Left hindlimb (tissue), 1 donor: ENCODE data around the gene APLP2.
"Not testable (repeated sequence)": the region's sequence is repeated elsewhere in the genome, so short reads cannot be mapped to it uniquely, and the experiment has no call there.

ENCODE experiments used
- DNase-seq: peaks from one replicate; pipeline ENCODE4 v3.0.0-alpha.2; 2018

APLP2 gene

DNA sequence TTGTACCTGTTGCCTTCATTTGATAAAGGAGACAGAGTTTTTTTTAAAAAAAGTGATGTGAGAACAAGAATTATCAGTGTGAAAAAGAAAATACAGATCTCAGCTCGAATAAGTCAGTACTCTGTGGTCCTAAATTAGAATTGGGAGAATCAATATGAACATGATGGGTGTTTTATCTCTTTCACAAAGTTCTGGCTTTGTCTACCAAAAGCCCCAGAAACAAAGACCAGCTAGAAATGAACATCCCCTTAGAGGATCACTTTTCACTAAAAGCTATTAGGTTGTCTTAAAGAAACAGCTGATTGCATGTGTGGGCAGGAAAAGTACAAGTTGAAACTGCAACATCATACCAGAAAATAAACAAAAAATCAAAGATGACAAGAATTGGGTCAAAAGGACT lies 81.5 kb downstream of the APLP2 start:
- no peak for DNase-seq

DNA sequence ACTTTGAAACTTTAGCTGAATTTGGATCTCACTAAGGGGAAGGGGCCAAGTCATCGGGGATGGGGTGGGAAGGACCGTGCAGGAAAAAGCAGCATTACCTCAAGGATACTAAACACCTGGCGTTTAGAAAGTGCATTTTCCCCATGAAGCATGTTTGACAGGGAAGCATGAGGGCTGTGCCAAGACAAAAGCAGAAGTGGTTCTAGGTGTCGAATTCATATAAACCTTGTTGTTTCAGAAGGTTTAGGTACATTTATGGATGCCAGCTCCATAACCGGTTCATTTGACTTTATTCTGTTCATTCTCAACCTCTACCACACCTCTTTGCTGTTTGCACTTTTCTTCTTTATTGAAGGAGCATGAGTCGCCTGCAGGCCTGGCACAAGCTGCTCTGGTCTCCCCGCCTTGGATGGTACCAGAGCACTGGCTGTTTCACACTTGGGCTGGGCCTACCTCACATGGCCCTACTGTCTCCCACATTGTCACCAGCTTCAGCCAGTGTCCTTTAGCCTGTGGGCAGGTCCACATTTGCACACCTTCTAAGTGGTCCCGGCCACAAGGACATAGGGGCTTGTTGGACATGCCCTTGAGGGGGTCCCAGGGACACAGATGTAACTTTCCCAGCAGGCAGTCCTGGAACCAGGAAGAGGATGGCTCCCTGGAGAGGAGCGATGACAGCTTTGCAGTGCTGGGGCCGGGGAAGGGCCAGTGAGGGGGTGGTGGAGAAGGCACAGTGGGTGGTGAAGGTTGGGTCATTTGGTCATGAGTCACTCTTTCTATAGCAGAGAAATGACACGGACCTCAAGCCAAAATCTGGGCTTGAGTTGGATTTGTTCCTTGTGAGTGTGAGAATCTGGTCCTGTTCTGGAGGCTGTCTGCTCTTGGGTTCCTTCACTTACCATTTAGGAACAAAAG lies 86.7 kb downstream of the APLP2 start:
- no peak for DNase-seq

DNA sequence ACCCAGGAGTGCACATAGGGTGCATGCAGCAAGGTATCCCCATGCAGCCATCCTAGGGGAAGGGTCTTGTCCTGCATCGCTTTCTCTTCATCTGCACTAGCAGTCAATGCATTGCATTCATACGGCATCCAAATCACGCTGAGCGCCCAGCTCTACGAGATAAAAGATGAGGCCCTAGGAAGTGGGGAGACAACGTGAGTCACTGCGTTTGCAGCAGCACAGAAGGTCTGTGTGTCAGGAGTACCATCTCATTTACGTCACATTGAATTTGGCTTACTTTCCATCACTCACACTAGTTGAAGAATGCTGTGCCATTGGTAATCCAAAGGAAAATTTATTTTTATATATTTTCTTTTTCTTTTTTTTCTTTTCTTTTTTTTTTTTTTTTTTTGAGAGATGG lies 87.4 kb downstream of the APLP2 start:
- no peak for DNase-seq

DNA sequence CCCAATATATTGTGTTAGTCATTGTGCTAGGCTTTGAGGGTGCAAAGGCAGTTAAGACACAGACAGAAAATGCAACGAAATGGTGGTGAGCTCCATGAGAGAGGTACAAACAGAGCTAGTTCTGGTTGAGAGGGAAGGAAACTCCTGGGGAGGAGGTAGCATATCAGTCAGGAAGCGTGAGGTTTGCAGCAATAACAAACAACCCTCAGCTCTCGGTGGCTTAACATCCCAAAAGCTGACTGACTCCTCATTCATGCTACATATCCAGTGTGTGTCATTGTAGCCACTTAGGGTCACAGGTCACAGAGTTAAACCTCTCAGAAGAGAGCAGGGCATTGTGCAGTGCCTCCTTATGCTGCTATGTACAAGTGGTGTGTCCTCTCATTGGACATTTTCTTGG lies 88.1 kb downstream of the APLP2 start:
- DNase-seq: no peak

DNA sequence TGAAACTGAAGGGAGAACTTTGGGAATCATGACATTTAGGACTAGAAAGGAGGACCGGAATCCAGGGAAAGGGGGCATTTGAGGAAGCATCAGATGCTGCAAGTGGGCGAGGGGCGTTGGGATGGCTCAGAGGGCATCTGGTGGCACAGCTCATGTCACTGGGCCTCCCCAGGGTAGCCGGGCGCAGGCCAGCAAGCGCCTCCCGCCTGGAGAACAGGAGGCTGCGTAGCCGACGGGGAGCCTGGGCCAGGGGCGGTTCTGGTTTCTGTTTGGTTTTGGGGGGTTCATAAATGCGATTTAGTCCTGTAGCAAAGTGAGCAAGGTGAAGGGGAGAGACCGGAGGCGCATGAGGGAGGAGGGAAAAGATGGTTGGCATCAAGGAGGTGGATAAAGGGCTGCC lies 89.4 kb downstream of the APLP2 start:
- DNase-seq: no peak

DNA sequence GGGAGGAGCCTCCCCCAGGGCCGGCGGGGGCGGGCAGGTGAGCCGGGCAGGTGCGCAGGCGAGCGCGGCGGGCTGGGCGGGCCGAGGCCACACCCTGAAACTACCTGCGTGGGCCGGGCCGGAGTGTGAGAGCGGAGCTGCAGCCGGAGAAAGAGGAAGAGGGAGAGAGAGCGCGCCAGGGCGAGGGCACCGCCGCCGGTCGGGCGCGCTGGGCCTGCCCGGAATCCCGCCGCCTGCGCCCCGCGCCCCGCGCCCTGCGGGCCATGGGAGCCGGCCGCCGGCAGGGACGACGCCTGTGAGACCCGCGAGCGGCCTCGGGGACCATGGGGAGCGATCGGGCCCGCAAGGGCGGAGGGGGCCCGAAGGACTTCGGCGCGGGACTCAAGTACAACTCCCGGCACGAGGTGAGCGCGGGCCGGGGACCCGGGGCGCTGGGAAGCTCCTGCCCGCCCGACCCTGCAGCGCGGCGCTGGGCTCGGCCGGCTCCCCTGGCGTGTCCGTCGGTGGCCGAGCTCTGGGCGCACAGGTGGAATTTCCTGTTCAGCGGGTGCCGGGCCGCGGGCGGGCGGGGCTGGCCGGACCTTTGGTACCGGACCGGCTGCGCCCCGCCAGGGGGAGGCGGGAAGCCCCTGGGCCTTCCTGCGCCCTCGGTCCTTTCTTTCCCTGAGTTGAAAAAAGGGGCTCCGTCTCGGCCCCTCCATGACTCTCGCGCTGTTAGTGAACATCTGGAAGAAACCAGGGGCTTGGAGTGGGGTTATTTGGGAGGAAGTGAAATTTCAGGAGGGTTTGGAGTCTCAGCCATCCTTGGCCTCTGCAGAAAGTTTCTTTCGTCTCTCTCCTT lies 90.2 kb downstream of the APLP2 start, which contains the start of gene ST14:
TSS of gene ST14 (plus strand) at position 126 of the 841 bp plus-strand sequence. CDS start at position 324, 198 bp downstream.
- no peak for DNase-seq

DNA sequence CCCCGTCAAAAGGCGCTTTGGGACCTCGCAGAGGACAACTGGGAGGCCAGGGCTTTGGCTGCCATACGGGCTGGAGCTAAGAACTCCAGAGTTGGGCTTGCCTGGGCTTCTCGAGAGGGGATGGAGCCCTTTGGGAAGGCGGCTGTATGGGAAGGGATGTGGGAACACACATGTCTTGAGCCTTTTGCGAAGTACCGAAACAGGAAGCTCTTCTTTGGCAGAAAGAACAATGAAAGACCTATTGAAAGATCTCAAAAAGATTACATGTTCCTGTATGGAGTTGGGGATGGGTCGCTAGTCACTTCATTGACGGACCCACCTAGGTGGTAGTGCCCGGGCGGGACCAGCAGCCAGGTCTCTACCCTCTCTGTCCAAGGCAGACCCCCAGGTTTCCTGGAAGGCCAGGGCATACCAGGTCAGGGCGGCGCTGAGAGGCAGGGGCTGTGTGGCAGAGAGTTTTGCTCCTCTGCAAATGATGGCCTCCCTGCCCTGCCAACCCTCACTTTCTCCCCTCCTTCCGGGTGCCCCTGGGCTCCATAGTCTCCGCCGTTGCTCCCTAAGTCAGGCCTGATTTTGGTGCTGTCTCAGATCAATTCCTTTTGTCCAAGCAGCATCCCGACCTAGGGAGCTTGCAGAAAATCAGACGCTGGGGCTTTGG lies 90.9 kb downstream of the APLP2 start:
- no peak for DNase-seq

DNA sequence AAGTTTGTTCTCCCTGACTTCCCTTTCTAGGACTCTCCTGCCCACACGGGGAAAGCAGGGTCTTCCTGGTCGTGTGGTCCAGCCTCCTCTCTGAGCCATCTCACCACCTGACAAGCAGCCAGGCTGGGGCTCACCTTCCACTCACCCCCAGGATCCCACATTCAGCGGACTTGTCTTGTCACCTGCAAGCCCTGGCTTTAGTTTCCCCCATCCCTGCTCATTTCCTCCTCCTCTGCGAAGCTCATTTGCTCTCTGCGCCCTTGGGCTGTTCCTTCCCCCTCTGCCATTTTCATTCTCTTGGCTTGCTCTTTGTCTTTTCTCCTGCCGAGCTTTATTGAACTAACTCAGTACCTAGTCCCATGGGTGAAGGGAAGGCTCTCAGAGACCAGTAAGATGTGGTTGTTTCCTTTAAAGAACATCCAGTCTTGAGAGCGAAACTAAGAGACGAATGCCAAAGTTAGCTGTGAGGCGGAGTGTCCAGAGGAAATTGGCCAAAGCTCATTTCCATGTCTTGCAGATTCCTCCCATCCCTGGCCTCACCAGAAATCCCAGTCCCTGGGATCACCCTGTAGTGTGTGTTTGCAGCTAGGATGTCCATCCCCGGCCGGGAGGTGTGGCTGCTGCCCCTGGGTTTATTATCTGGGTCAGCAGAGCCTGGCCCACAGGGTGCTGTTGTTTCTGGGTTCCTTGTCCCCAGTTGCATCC lies 91.9 kb downstream of the APLP2 start:
- no peak for DNase-seq

DNA sequence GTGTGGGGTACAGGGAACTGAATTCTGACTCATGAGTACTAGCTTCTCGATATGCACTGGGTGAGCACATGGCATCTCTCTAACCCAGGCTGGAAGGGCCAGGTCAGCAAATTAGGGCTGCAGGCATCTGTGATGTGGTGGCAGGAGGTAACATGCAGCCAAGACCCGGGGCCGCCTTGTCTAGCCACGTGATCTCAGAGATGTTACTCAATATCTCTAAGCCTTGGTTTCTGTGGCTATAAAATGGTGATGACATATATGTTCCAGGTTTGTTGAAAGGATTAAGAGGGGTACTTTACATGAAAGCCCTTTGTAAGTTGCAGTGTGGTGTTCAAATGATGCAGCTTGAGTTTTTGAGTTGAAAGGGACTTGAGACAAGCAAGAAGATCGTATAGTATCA lies 93.0 kb downstream of the APLP2 start:
- DNase-seq: no peak

DNA sequence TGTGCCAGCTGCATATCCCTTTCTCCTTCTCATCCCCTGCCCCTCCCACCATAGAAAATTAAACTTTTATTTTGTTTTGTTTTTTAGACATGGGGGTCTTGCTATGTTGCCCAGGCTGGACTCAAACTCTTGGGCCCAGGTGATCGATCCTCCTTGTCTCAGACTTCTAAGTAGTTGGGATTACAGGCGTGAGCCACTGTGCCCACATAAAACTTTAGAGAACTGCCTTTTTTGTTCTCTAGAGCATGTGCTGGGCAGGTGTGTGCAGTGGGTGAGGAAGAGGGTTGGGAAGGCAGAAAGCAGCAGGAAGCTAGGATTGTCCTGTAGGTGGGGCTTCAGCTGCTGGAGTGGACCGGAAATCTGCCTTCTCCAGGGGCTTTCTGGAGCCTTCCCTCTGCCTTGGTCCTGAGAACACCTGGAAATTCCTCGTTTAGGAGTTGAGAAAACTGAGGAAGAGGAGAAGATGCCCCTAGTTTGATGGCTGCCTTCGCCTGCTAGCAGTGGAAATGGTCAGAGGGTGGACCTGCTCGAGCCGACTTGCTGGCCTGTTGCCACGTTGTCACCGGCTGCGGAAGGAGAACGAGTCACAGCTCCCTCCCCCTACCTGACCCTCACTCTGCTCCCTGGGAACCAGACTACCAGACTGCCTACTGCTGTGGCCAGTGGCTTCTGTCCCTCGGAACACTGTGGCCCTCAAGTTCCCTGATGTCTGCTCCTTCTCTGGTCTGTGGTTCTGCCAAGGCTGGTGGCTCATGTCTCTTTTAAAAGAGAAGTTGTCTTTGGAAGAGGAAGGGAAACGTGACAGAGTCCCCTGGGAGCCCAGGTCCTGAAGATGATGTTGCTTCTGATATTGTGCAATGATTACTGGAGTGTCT lies 93.9 kb downstream of the APLP2 start:
- DNase-seq: no peak

DNA sequence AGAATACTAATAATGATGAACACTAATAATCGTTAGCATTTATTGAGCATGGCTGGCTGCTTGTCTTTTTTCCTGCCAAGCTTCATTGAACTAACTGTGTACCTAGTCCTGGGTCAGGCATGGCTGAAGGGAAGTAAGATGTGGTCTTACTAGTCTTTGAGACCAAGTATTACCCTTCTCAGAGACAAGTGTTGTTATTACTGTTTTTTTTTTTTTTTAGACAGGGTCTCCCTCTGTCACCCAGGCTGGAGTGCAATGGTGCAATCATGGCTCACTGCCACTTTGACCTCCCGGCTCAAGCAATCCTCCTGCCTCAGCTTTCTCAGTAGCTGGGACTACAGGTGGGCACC lies 94.5 kb downstream of the APLP2 start:
- no peak for DNase-seq

DNA sequence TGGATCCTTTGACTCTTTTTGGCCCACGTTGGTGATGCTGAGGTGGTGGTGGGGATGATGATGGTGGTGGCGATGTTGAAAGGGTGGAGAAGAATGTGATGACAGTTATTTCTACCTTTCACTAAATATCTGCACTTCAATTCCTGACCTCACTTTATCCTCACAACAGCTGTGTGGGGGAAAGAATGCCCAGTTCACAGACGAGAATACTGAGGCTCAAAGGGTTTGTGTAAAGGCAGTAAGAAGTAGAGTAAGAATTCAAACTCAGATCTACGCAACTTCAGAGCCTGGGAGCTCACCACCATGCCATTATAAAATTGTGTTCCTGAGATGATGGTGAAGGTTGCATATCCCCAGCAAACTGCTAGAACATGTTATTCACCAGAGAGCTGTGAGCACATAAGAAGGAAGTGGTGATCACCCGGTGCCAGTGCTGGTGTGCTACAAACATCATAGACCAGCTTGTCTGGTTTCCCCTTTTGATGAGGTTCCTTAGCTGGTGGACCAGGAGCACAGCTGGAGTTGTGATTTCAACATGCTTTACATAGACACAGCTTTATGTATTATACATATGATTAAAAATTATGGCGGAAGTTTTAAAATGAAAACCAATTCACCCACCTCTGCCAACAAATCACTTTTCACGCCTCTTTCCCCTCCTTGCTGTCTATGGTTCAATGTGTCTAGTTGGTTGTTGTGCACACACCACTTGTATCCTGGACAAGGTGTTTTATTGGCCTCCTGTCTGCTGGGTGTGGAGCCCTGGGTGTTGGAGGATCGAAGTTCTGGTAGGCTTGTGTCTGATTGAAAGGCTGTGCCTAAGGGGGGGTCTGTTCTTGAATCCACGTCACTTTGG lies 96.1 kb downstream of the APLP2 start:
- no peak for DNase-seq

DNA sequence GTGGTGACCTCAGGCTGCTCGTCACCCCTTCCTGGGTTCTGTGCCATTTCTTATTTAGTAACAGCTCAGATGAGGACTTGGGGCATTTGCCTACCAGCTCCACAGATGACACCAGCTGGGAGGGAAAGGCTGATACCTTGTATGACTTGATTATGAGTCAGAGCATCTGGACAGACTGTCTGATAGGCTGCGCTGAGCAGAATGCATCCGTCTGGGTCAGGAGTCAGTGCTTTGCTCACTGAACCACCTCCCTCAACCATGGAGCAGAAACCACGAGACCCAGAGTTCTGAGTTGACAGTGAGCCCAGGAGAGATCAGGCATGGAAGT lies 96.7 kb downstream of the APLP2 start:
- DNase-seq: no peak

DNA sequence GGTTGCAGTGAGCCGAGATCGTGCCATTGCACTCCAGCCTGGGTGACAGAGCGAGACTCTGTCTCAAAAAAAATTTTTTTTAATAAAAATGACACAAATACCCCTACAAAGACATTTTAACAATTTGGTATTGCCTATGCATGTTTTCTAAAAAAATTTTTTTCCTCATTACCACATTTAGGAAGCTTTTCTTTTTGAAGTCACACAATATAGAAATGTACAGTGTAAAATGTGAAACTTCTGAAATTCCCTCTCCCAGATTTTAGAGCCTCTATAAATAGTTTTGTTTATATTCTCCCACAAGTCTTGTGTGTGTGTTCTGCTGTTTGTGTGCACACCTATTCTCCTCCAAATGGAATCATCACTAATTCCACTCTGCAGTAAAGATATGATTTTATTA lies 97.5 kb downstream of the APLP2 start:
- DNase-seq: no peak

DNA sequence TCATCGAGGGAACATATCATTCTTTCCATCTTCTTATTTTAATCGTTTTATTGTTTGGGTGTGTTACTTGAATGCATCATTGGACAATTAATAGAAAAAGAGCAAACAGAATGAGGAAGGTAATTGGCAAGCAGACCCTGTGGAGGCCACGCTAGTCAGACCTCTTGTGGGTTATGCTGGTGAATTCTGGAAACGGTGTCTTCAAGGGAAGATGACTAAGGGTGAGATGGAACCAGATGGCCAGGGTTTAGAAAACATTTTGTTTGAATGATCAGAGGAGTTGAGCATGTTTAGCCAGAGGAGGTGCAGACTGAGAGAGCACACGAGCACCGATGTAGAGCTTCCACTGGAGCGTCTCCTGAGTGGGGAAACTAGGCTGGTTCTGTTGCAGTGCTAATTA lies 98.4 kb downstream of the APLP2 start:
- no peak for DNase-seq

DNA sequence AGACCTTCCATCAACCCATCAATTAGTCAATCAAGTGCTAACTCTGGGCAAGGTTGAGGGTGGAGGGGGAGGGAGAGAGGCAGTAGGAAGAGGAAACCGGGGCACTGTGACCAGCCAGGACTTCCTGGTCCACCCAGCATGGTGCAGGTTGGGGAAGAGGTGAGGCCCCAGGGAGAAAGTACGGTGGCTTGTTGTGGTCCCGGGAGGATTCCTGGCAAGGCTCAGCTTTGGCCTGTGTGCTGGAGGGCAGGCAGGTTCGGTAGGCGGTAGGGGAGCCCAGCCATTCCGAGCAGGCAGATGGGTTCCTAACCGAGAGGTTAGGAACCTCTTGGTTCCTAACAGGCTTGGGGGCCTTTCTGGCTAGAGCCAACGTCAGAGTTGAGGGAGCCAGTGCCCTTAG lies 100.7 kb downstream of the APLP2 start:
- DNase-seq: no peak

DNA sequence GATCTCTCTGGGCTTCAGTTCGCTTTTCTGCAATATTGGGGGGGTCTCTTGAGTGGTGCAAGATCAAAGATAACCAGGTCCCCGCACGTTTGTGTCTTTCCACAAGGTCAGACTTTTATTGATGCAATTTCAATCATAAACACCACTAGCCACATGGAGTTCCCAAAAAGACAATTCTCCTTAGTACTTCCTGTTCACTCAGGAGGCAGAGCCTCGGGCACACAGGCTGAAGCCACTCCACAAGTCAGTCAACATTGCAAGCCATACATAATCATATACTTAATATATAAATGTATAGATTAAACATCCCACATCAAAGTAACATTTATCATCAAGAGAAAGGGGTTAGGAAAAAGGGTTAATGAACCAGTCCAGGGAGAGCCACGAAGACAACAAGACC lies 101.8 kb downstream of the APLP2 start:
- DNase-seq: no peak

DNA sequence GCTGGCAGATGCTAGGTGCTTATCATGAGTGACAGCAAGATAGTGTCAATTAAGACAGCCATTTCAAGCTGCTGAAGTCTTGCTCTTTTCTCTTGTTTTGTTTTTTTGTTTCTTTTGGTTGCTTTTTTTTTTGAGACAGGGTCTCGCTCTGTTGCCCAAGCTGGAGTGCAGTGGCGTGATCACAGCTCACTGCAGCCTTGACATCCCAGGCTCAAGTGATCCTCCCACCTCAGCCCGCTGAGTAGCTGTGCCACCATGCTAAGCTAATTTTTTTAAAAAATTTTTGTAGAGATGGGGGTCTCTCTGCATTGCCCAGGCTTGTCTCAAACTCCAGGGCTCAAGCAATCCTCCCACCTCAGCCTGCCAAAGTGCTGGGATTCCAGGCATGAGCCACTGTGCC lies 102.3 kb downstream of the APLP2 start:
- DNase-seq: not testable (repeated sequence)

DNA sequence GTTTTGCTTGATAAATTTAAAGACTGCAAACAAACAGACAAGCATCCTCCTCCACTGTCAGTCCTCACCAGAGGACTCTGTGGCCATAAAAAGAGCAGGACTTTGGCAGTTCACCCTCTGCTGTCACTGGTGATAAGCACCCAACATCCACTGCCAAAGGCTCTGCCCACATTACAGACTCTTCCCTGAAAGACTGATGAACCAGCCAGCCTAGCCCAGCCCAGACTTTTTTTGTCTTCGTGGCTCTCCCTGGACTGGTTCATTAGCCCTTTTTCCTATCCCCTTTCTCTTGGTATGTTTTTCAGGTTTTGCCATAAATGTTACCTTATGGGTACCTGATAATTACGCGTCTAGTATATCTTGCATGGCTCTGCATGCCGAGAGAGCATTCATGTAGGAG lies 104.9 kb downstream of the APLP2 start:
- no peak for DNase-seq

DNA sequence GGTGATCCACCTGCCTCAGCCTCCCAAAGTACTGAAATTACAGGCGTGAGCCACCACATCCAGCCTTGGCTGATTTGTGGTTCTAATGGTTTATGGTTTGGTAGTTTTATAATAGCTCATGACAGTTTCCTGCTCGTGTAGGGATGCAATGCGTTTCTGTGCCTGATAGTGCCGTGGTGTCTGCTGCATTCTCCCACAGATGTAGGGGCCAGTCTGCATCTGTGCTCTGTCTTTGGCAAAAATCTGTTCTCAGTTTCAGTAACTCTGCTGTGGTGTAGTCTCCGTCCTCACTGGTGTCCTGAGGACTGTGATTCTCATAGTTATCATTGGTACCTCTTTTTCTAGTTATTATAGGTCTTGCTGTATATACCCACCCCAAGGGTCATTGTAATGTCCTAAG lies 106.2 kb downstream of the APLP2 start:
- no peak for DNase-seq

DNA sequence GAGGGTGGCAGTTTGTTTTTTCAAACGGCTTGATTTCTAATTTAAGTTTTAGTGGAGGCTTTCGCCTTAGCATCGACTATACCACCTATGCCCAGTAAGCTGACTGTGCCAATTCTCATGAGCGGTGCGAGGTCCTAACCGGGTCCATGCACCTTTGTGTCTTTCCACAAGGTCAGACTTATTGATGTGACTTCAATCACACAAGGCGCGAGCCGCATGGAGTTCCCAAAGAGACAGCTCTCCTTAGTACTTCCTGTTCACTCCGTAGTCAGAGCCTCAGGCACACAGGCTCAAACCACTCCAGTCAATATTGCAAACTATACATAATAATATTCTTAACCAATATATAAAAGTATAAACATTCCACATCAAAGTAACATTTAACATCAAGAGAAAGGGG lies 108.1 kb downstream of the APLP2 start:
- no peak for DNase-seq
